GM10248 (cell line): ENCODE measurements around the gene NEUROD2.

Experiments used
- CTCF ChIA-PET: fragments of 300-600 bp; sonication (Branson Sonifier 250); formaldehyde crosslinking; extraction: SDS; loops from one replicate; lab custom pipeline; 2021; ENCODE audit warnings: antibody characterized with exemption; lab: Yijun Ruan, JAX
- POLR2A ChIA-PET: fragments of 350-650 bp; sonication (Branson Sonifier 250); formaldehyde crosslinking; extraction: SDS; loops from one replicate; lab custom pipeline; 2020; ENCODE audit warnings: antibody characterized with exemption; lab: Yijun Ruan, JAX
- DNase-seq: peaks from one replicate; pipeline ENCODE4 v3.0.0; 2012; ENCODE audit errors: extremely low spot score
- TF ChIP-seq, protein P1 (sequence below): IDR thresholded peaks from 2 replicates; pipeline ENCODE4 v1.5.1; 2012; ENCODE audit warnings: mild to moderate bottlenecking, low read depth; ENCODE audit errors: extremely low read depth, missing control alignments, control extremely low read depth

The NEUROD2 gene

DNA sequence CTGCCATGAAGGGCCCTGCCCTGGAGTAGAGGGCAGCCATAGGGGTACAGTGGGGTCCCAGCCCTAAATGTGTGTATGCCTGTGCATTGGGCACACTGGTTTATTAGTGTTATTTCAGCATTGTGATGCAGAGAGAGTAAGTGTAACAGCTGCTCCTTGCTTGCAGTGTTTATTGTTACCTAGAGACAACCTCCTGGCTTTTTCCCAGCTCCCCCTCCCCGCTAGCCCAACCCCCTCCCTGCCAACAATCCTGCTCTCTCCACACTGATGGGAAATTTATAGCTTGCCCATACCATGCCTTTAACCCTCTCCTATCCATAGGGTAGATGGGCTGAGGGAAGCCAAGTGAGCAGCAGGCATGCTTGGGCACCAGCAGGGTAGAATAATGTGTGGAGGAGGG is 51.3 kb downstream of the NEUROD2 start:
- POLR2A ChIA-PET: no interaction called here
- TF ChIP-seq, protein P1, sequence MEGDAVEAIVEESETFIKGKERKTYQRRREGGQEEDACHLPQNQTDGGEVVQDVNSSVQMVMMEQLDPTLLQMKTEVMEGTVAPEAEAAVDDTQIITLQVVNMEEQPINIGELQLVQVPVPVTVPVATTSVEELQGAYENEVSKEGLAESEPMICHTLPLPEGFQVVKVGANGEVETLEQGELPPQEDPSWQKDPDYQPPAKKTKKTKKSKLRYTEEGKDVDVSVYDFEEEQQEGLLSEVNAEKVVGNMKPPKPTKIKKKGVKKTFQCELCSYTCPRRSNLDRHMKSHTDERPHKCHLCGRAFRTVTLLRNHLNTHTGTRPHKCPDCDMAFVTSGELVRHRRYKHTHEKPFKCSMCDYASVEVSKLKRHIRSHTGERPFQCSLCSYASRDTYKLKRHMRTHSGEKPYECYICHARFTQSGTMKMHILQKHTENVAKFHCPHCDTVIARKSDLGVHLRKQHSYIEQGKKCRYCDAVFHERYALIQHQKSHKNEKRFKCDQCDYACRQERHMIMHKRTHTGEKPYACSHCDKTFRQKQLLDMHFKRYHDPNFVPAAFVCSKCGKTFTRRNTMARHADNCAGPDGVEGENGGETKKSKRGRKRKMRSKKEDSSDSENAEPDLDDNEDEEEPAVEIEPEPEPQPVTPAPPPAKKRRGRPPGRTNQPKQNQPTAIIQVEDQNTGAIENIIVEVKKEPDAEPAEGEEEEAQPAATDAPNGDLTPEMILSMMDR: no peak
- CTCF ChIA-PET: interaction anchor here (2.8 to 7.9 kb wide), 2 partner anchors 8 to 65 kb away, joined by 8 to 56 read pairs; no protein-coding TSS in a partner anchor
- no peak for DNase-seq

DNA sequence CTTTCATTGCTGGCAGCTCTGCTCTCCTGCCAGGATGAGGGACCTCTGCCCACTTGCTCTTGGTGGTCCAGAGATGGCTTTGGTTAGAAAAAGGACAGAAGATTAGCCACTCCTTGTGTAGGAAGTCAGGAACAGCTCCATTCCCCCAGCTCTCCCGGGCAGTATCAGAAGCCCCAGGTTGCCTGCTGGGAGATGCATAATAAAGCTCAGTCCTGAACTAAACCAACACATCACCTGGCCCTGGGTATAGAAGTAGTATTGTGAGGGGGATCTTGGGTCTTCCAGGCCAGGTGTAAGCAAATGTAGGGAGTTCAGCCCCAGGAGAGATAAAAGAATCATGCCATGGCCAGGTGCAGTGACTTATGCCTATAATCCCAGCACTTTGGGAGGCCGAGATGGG is 52.4 kb downstream of the NEUROD2 start:
- DNase-seq: no peak
- CTCF ChIA-PET: interaction anchor here (0.8 to 7.9 kb wide), 4 partner anchors 7 to 67 kb away, joined by 3 to 56 read pairs (median 4); no protein-coding TSS in a partner anchor
- POLR2A ChIA-PET: no interaction called here
- TF ChIP-seq, protein P1: no peak
